Measurements from ENCODE around the gene CIAPIN1. TPM values are rescaled to one million over a fixed set of nuclear protein-coding genes. Genes with fewer than 3 reads are reported as not detected.

The CIAPIN1 gene
- total RNA-seq, 1 experiment from 2014 or later, result 82.8 TPM

DNA sequence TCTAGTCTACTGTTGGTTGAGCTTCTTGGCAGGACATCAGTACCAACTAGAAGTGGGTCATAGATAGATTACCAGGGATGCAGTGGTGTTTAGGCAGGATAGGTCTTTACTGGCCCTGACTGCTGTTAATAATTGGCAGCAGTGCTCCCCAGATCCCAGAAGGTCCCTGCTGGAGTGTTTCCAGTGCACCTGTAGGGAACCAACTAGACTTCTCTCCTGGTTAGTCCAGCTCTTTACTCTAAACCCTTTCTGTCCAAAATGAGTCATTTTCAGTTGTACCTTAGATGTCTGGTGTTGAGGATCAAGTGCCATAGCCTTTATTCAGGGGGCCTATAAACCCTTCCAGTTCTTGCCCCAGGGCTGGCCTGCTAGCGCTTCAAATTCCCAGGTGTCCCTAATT is 24.0 kb upstream of the CIAPIN1 start:
- no peak overlapping the region for H3T11ph ChIP-seq (ENCODE audit: low read length)
- no peak overlapping the region for H3K4ac ChIP-seq (ENCODE audit: low read depth, low read length)
- H2BK120ac ChIP-seq (ENCODE audit: low read depth, low read length, poor library complexity, severe bottlenecking), result no peak overlapping the region
- no peaks in the 10 kb centered on the region for H3K23me2 ChIP-seq (ENCODE audit: insufficient read length, low read depth, low read length, poor library complexity, severe bottlenecking)
- no peak overlapping the region for H4K91ac ChIP-seq (ENCODE audit: insufficient read length, low read depth, low read length)
- H4K20me1 ChIP-seq (ENCODE audit: control insufficient read depth, insufficient read depth, insufficient read length), result no peaks in the 10 kb centered on the region
- H3K14ac ChIP-seq (ENCODE audit: insufficient read depth, low read length), result no peak overlapping the region
- no peaks in the 10 kb centered on the region for H3K27me3 ChIP-seq (ENCODE audit: insufficient read depth, low read length)
- peaks cover 31 to 61% (median 52%) of the 10 kb centered on the region in 3 experiments for H3K36me3 Mint-ChIP-seq (ENCODE audit: insufficient read depth in 1 of 3, low read depth in 3 of 3)
- no peak overlapping the region for H4K5ac ChIP-seq (ENCODE audit: insufficient read length, low read depth, low read length)
- no peak overlapping the region for H2BK12ac ChIP-seq (ENCODE audit: insufficient read length, low read depth, low read length)
- H3K27ac Mint-ChIP-seq, result no peak overlapping the region
- no peaks in the 10 kb centered on the region for H3K79me2 ChIP-seq (ENCODE audit: insufficient read depth, low read length)
- H3K56ac ChIP-seq (ENCODE audit: insufficient read length, low read depth, low read length), result no peak overlapping the region
- no peak overlapping the region for H2AK5ac ChIP-seq (ENCODE audit: insufficient read length, low read length)
- H3K23ac ChIP-seq (ENCODE audit: insufficient read length, low read depth, low read length), result no peak overlapping the region
- H2AFZ ChIP-seq (ENCODE audit: low read length), result no peak overlapping the region
- H3K4me3 Mint-ChIP-seq, result no peak overlapping the region
- H3K9me3 ChIP-seq (ENCODE audit: control insufficient read depth, low read depth, low read length), result no peaks in the 10 kb centered on the region
- H3K4me1 ChIP-seq (ENCODE audit: insufficient read depth, low read length), result peaks cover 14% of the 10 kb centered on the region; the same call in 1 of the 2 replicates
- no peak overlapping the region for H3K9ac ChIP-seq (ENCODE audit: extremely low read depth, insufficient read length, low read length)
- H3K4me2 ChIP-seq (ENCODE audit: insufficient read depth, insufficient read length, low read length), result no peak overlapping the region
- H3K18ac ChIP-seq (ENCODE audit: insufficient read length, low read depth, low read length), result no peak overlapping the region
- H2BK5ac ChIP-seq (ENCODE audit: insufficient read length, low read length), result no peak overlapping the region
- H3K4me1 Mint-ChIP-seq, result peaks cover 25 to 31% of the 10 kb centered on the region in 2 experiments
- no peaks in the 10 kb centered on the region for H3K27me3 Mint-ChIP-seq (ENCODE audit: low read depth)
- DNase-seq, result no peak
- no peak overlapping the region for H3K27ac ChIP-seq (ENCODE audit: insufficient read length, low read depth, low read length)
- TF ChIP-seq, protein P1, sequence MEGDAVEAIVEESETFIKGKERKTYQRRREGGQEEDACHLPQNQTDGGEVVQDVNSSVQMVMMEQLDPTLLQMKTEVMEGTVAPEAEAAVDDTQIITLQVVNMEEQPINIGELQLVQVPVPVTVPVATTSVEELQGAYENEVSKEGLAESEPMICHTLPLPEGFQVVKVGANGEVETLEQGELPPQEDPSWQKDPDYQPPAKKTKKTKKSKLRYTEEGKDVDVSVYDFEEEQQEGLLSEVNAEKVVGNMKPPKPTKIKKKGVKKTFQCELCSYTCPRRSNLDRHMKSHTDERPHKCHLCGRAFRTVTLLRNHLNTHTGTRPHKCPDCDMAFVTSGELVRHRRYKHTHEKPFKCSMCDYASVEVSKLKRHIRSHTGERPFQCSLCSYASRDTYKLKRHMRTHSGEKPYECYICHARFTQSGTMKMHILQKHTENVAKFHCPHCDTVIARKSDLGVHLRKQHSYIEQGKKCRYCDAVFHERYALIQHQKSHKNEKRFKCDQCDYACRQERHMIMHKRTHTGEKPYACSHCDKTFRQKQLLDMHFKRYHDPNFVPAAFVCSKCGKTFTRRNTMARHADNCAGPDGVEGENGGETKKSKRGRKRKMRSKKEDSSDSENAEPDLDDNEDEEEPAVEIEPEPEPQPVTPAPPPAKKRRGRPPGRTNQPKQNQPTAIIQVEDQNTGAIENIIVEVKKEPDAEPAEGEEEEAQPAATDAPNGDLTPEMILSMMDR (conservative IDR thresholded peaks at IDR 0.05), result no peak
- no peak overlapping the region for H2BK20ac ChIP-seq (ENCODE audit: low read depth, low read length, poor library complexity, severe bottlenecking)
- no peak overlapping the region for H4K8ac ChIP-seq (replicated peaks; ENCODE audit: insufficient read length, low read depth, low read length)
- no peak overlapping the region for H2BK15ac ChIP-seq (ENCODE audit: low read depth, low read length)
- H3K9me3 Mint-ChIP-seq, result no peaks in the 10 kb centered on the region
- WGBS (ENCODE audit: extremely low coverage, insufficient read length, low lambda C conversion rate), result no CpG with 5 or more reads among the region's 1 CpG
- H3K79me1 ChIP-seq (ENCODE audit: insufficient read depth, low read depth, low read length, poor library complexity, severe bottlenecking), result no peaks in the 10 kb centered on the region

All from H9 (cell line).